Transverse colon (tissue), 4 donors: ENCODE measurements around the gene CALR.

Experiments
- CTCF ChIP-seq, 5 experiments: fragments of 200-600 bp in 3 of 5; fragments of 450-650 bp in 2 of 5; sonication (generic) in 3 of 5; IDR thresholded peaks; 1 replicate in 2 of 5; 2 replicates in 3 of 5; pipeline ENCODE4 v1.5.1; 2016 to 2017; ENCODE audit warnings: antibody characterized with exemption in 5 of 5, inconsistent platforms in 3 of 5, mild to moderate bottlenecking in 2 of 5, moderate library complexity in 1 of 5
- EP300 ChIP-seq: sonication (generic); formaldehyde crosslinking; IDR thresholded peaks from one replicate; pipeline ENCODE4 v1.6.1; 2017; ENCODE audit warnings: antibody characterized with exemption, low read depth
- POLR2A ChIP-seq: fragments of 450-650 bp; IDR thresholded peaks from one replicate; pipeline ENCODE4 v1.6.1; 2016; ENCODE audit warnings: antibody characterized with exemption, mild to moderate bottlenecking, moderate library complexity
- POLR2AphosphoS5 ChIP-seq, 3 donors: sonication (generic); formaldehyde crosslinking; IDR thresholded peaks; one replicate each; pipeline ENCODE4 v1.6.1; 2016; ENCODE audit warnings: antibody characterized with exemption in 3 of 3

DNA sequence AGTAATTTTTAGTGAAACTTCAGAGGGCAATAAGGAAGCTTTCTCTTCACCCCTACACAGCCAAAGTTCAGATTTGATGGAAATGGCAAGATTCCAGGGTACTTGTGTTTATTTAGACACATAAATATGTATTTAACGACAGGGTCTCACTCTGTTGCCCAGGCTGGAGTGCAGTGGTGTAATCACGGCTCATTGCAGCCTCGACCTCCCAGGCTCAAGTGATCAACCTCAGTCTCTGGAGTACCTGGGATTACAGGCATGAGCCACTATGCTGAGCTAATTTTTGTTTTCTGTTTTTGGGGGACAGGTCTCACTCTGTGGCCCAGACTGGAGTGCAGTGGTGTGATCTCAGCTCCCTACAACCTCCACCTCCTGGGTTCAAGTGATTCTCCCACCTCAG lies 17.4 kb upstream of the CALR start:
- TF ChIP-seq CTCF (IDR thresholded peaks at IDR 0.05) (no peak), POLR2A (no peak), POLR2AphosphoS5 (IDR thresholded peaks at IDR 0.05) (no peak), EP300 (no peak)
